HTERT RPE-1 (cell line): Measurements from ENCODE around the gene MRPL27.

ENCODE experiments used
- in situ Hi-C: fragments of 300-500 bp; cut with MboI; formaldehyde crosslinking; loops from 4 replicates; pipeline ENCODE4 v1.14.3; 2020; ENCODE audit warnings: low sequenced_read_pairs

Gene MRPL27

DNA sequence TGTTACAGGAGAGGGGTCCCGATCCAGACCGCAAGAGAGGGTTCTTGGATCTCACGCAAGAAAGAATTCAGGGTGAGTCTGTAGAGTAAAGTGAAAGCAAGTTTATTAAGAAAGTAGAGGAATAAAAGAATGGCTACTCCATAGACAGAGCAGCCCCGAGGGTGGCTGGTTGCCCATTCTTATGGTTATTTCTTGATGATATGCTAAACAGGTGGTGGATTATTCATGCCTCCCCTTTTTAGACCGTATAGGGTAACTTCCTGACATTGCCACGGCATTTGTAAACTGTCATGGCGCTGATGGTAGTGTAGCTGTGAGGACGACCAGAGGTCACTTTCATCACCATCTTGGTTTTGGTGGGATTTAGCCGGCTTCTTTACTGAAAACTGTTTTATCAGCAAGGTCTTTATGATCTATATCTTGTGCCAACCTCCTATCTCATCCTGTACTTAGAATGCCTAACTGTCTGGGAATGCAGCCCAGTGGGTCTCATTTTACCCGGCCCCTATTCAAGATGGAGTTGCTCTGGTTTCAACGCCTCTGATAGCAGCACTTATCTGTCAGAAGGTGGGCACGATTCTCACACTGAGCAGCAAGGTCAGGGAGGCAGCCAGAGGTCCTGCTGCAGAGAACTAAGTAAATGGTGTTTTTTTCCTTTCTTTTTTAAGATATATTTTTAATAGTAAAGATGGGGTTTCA, 53.5 kb downstream of the MRPL27 start:
- in situ Hi-C loops = no loop called here

DNA sequence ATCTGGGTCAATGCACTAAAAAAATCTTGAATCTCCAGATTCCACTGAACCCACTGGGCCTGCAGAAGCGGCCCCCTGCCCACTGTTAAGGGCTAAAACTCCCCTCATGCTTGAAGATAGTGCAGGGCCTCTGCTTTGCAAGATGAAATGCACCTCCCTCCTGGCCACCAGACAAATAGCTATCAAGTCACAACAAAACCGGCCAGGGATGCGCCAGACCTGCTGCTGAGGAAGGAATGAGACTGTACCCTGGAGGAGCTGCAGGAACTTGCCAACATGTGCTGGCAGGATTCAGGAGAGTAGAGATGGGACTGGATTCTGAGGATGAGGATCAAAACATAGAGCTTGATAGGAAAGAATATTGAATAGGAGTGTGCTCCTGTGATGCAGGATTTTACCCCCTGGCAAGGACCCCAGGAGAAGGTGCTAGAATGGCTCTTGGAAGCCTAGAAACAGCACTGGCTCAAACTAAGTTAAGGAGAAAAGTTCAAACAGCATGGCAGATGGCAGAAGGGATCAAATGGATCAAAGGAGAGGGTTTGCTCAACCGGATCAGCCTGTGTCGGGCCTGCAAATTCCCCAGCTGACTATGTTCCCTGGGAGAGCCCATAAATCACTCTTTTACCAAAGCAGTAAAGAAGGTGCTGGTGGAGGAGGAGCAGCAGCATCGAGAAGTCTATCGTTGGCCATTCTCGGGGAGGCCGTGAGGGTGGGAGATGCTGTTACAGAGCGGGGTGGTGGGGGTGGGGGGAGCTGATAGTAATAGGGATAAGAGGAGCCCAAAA, 54.3 kb downstream of the MRPL27 start:
- in situ Hi-C loops = no loop called here
